Suprapubic skin (tissue), 4 donors: ENCODE data around the gene FAM229A.

ENCODE experiments used
- CTCF ChIP-seq, 2 donors: fragments of 200-600 bp in 1 of 2; fragments of 450-650 bp in 1 of 2; sonication (generic) in 1 of 2; IDR thresholded peaks; one replicate each; pipeline ENCODE4 v1.5.1; 2016 to 2019; ENCODE audit warnings: antibody characterized with exemption in 2 of 2, mild to moderate bottlenecking in 1 of 2, moderate library complexity in 1 of 2
- POLR2A ChIP-seq, 2 donors: fragments of 450-650 bp; IDR thresholded peaks; one replicate each; pipeline ENCODE4 v1.6.1; 2017; ENCODE audit warnings: antibody characterized with exemption in 2 of 2, mild to moderate bottlenecking in 2 of 2, moderate library complexity in 2 of 2
- POLR2AphosphoS5 ChIP-seq, 3 donors: sonication (generic); formaldehyde crosslinking; IDR thresholded peaks; one replicate each; pipeline ENCODE4 v1.6.1; 2017; ENCODE audit warnings: antibody characterized with exemption in 3 of 3

- TF ChIP-seq CTCF (IDR thresholded peaks at IDR 0.05) (no peak), POLR2A (IDR thresholded peaks at IDR 0.05) (no peak), POLR2AphosphoS5 (IDR thresholded peaks at IDR 0.05) (no peak)
Observed at GRCh38 chr1:32362474-32363313, at the start of gene FAM229A, which contains the start of gene TSSK3.
